ENCODE measurements around the gene ABCC4.

The ABCC4 gene

GRCh38 chr13:94972262-94972661 lies 329.0 kb downstream of the ABCC4 start:
- DNase-seq, result no peak
